Effector CD4-positive, alpha-beta T cell (primary cell): ENCODE results near the gene FANCC.

Experiments used
- DNase-seq: peaks from one replicate; pipeline ENCODE4 v3.0.0-alpha.2; 2020

FANCC gene

GRCh38 chr9:95060916-95061315 lies 256.6 kb downstream of the FANCC start:
- DNase-seq = no peak

DNA sequence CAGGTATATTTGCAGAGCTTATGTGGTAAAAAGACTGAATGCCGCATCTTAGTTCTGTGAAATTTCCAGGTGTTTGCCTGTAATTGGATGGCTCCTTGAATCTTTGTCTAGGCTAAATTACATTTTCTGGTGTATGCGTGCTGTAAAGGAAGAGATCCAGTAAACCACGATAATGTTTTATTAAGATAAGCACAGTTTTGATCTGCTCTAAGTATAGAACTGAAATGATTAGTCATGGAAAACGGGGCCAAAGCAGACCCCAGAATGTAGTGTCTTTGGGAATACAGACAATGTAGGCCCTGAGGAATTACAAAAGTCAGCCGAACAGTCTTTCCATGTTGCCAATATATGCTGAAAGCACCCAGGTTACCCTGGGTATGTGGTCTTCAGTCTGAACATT lies 257.3 kb downstream of the FANCC start:
- no peak for DNase-seq

- DNase-seq = no peak
Observed at GRCh38 chr9:95058795-95059386, 258.6 kb downstream of the FANCC start.

DNA sequence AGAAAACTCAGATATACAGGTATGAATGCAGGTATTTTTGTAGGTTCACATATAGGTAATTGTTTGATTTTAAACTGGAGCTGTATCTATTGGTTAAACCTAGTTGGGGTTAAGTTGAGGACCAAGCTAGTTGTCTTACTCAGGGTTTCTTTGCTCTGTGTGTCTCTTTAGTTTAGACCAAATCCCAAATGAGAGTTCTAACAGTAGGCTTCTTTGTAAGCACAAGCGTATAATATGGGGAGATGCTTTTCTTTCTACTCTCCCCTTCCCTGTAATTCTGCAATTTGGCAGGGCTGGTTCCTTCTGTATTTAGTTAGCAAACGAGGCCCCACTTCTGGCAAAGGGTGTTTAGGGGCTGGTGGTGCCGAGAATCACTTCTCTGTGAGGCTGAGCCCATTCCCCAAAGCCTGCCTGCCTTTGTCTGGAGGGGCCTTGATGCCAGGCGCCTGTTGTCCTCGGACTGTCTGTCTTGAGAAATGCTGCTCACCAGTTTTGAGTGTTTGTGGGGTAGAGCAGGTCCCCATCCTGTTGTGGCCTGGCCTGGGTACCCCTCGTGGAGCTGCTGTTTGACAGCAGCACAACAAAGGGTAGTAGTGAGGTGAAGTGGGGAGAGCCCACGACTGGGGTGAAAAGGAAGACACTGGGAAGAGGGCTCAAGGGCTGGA lies 259.3 kb downstream of the FANCC start:
- DNase-seq = no peak

DNA sequence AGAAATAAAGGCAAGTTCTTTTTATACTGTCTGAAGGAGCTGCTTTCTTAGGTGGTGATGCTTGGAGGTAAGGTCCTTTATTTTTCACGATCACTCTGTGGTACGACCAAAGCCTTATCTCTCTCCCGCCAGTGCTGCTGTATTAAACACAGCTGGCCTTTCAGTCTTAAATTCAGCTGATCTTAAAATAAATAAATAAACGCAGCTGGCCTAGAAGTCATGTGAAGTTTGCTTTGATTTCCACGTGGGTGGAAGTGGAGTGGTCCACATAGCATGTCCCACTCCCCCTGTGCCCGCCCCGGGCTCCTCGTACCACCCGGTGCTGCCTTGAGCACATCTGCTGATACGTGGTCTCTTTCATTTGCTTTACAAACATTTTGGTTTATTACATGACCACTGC lies 260.4 kb downstream of the FANCC start:
- DNase-seq = no peak

DNA sequence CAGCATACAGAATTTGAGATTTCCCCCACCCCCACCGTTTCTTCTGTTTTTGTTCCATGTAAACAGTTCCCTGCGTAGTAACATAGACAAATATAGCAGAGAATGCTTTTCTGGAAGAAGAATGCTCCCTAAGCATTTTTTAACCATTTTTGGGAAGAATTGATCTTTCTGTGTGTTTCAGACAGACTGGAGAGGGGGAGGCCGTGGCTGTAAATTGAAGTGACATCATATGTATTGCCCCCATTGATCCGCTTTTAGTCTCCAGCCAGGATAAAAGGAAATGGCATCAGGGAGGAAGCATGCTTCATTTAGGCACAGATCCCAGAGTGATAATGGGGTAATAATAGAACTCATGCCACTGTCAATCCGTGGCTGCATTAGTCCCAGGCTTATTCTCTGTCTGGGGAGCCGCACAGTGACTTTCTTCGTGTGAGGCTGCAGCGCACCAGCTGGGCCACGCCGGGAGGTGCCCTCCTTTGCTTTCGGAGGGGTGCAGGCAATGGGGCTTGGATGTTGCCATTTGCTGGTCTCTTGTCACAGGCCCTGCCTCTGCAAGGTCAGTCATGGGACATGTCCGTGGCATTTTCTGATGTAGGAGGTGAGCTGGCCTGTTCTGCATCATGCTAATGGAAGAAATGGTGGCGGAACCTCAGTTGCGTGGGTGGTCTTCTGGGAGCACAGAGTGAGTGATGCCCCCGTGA lies 261.5 kb downstream of the FANCC start:
- DNase-seq = no peak

DNA sequence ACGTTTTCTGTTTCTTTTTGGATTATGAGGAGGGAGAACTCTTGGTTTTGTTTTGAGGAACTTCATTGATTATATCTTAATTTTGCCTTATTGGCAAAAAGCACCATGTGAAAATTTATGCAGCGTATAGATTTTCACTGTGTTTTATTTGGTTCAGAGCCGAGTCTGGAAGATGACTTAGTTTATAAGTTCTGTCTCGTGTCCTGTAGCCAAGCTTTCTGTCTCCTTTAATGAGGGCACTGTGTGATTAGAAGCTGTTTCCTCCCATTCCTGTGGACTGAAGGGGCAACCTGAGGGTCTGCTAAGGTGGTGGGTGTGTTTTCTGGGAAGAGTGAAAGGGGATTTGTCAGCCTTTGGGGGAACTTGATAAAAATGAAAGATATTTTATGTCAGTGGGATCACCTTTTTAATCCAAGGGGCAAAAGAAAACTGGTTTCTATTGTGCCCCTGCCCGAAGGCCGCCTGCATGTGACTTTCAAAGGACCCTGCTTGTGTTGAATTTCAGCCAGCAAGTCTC lies 262.1 kb downstream of the FANCC start:
- no peak for DNase-seq

DNA sequence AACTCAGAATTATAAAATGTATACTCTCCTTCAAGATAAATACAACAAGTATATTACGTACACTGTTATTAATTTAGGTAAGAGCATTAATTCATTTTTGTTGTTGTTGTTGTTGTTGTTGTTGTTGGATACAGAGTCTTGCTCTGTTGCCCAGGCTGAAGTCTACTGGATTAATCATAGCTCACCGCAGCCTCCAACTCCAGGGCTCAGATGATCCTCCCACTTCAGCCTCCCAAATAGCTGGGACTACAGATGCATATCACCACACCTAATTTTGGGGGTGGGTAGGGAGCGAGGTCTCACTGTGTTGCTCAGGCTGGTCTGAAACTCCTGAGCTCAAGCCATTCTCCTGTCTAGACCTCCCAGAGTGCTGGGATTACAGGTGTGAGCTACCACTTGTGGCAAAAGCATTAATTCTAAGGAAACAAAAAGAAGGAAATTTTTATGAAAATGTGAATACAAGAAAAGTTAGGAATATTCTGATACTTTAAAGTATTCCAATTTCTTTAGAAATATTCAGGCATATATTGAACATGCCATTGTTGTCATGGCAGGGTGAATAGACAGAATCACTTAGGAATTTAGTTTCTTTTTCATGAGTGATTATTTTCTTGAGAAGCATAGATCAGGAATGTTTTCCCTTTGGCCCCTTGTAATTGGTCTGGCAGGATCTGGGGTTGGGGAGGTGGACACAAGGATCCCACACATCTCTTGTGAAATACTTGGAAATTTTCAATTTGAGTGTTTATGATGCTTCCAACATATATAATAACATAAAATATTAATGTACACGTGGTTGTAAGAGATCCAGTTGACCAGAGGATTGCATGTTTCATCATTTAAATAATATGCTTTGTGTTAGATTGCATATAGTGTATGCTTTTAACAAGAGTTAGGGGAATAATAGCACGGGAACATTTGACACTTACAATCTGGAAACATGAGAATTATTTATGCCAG lies 263.6 kb downstream of the FANCC start:
- no peak for DNase-seq

GRCh38 chr9:95049761-95050160 lies 267.7 kb downstream of the FANCC start:
- no peak for DNase-seq
